ENCODE measurements around the gene ZNF296. TPM values are rescaled to one million over a fixed set of nuclear protein-coding genes. Genes with fewer than 3 reads are reported as not detected.

Gene ZNF296
- total and polyA plus RNA-seq, 2 of the 13 experiments (the other 11 are each of a cell fraction or from before 2014, with no cell fraction given), result 0.26 to 0.62 TPM

GRCh38 chr19:45059258-45059965 lies 16.9 kb downstream of the ZNF296 start (continued):
- TF ChIP-seq MLXIP (CRISPR knock-in tag; IDR thresholded peaks at IDR 0.05; ENCODE audit: borderline replicate concordance) (no peak), ZNF83 (CRISPR knock-in tag; IDR thresholded peaks at IDR 0.05; ENCODE audit: borderline replicate concordance) (no peak), ZNF263 (CRISPR knock-in tag; IDR thresholded peaks at IDR 0.05) (0 out of 2 replicates have a peak, but pooled peaks have one; percentile 21), EED (CRISPR knock-in tag; IDR thresholded peaks at IDR 0.05) (no peak), ZNF354B (CRISPR knock-in tag; IDR thresholded peaks at IDR 0.05) (no peak), BHLHE40 (IDR thresholded peaks at IDR 0.05; ENCODE audit: low read length) (no peak), ELF1 (CRISPR knock-in tag; IDR thresholded peaks at IDR 0.05) (no peak), NR1H2 (CRISPR knock-in tag; IDR thresholded peaks at IDR 0.05; ENCODE audit: borderline replicate concordance, low read depth) (no peak), AGO1 (IDR thresholded peaks at IDR 0.05; ENCODE audit: low read depth, low read length, poor library complexity, severe bottlenecking) (no peak), ZNF652 (CRISPR knock-in tag; IDR thresholded peaks at IDR 0.05; ENCODE audit: borderline replicate concordance, low read depth) (no peak), FOSL1 (CRISPR knock-in tag; IDR thresholded peaks at IDR 0.05; ENCODE audit: borderline replicate concordance) (no peak), ZNF33B (CRISPR knock-in tag; IDR thresholded peaks at IDR 0.05) (no peak), MIER3 (CRISPR knock-in tag; IDR thresholded peaks at IDR 0.05; ENCODE audit: borderline replicate concordance) (no peak), HES4 (CRISPR knock-in tag; IDR thresholded peaks at IDR 0.05; ENCODE audit: borderline replicate concordance) (no peak), SOX5 (CRISPR knock-in tag; IDR thresholded peaks at IDR 0.05; ENCODE audit: borderline replicate concordance) (0 out of 2 replicates have a peak, but pooled peaks have one; percentile 17), JUND (CRISPR knock-in tag; IDR thresholded peaks at IDR 0.05) (no peak), MIER2 (CRISPR knock-in tag; IDR thresholded peaks at IDR 0.05) (no peak), ZBTB25 (CRISPR knock-in tag; IDR thresholded peaks at IDR 0.05) (no peak)
- TF ChIP-seq, protein P1, sequence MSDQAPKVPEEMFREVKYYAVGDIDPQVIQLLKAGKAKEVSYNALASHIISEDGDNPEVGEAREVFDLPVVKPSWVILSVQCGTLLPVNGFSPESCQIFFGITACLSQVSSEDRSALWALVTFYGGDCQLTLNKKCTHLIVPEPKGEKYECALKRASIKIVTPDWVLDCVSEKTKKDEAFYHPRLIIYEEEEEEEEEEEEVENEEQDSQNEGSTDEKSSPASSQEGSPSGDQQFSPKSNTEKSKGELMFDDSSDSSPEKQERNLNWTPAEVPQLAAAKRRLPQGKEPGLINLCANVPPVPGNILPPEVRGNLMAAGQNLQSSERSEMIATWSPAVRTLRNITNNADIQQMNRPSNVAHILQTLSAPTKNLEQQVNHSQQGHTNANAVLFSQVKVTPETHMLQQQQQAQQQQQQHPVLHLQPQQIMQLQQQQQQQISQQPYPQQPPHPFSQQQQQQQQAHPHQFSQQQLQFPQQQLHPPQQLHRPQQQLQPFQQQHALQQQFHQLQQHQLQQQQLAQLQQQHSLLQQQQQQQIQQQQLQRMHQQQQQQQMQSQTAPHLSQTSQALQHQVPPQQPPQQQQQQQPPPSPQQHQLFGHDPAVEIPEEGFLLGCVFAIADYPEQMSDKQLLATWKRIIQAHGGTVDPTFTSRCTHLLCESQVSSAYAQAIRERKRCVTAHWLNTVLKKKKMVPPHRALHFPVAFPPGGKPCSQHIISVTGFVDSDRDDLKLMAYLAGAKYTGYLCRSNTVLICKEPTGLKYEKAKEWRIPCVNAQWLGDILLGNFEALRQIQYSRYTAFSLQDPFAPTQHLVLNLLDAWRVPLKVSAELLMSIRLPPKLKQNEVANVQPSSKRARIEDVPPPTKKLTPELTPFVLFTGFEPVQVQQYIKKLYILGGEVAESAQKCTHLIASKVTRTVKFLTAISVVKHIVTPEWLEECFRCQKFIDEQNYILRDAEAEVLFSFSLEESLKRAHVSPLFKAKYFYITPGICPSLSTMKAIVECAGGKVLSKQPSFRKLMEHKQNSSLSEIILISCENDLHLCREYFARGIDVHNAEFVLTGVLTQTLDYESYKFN (CRISPR knock-in tag; conservative IDR thresholded peaks at IDR 0.05), result no peak
- TF ChIP-seq, protein P2, sequence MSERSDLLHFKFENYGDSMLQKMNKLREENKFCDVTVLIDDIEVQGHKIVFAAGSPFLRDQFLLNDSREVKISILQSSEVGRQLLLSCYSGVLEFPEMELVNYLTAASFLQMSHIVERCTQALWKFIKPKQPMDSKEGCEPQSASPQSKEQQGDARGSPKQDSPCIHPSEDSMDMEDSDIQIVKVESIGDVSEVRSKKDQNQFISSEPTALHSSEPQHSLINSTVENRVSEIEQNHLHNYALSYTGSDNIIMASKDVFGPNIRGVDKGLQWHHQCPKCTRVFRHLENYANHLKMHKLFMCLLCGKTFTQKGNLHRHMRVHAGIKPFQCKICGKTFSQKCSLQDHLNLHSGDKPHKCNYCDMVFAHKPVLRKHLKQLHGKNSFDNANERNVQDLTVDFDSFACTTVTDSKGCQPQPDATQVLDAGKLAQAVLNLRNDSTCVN (CRISPR knock-in tag; IDR thresholded peaks at IDR 0.05; ENCODE audit: borderline replicate concordance), result no peak
